Measurements from ENCODE around the gene HCRT. TPM values are rescaled to one million over a fixed set of nuclear protein-coding genes. Genes with fewer than 3 reads are reported as not detected.

Gene HCRT
- total and polyA plus RNA-seq, 2 of the 8 experiments (the other 6 are each of a cell fraction or from before 2014, with no cell fraction given), result not detected

GRCh38 chr17:42136654-42137051 lies 48.6 kb downstream of the HCRT start:
- WGBS, 2 experiments (ENCODE audit: extremely low coverage in 1 of 2, insufficient coverage in 1 of 2, insufficient read length in 1 of 2, insufficient replicate concordance in 2 of 2, low coverage in 1 of 2, low lambda C conversion rate in 2 of 2, missing lambda C conversion rate in 1 of 2), result 85% methylated on average over 3 of the region's 3 CpGs; no CpG with 5 or more reads in 1 of the 2 experiments
- CTCF ChIA-PET (ENCODE audit: partially characterized antibody), result interaction anchor here (0.6 to 11.7 kb wide), 14 partner anchors 10 to 155 kb away, joined by 3 to 97 read pairs (median 3); partner anchors contain the start of genes HSPB9, KAT2A and NKIRAS2
- Histone ChIP-seq H3K27ac (ENCODE audit: low read depth, low read length) (no peak overlapping the region), H3K56ac (replicated peaks; ENCODE audit: insufficient read length, low read depth, low read length) (no peak overlapping the region), H3K4me2 (ENCODE audit: insufficient read depth in 1 of 2, low read depth in 2 of 2, low read length in 2 of 2) (no peak overlapping the region), H2BK5ac (ENCODE audit: low read depth, low read length) (no peak overlapping the region), H3K4me3 (ENCODE audit: extremely low read depth in 1 of 4, insufficient read depth in 2 of 4, low read depth in 3 of 4, low read length in 4 of 4) (no peak overlapping the region), H3K79me2 (ENCODE audit: control insufficient read depth in 1 of 2, insufficient read depth in 2 of 2, low read length in 2 of 2) (peaks cover 0 to 59% of the 10 kb centered on the region in 2 experiments; a peak in 2 of 4 replicates), H3K9ac (replicated peaks in 1 of 4; ENCODE audit: extremely low read depth in 1 of 4, low read depth in 3 of 4, low read length in 3 of 4) (no peak overlapping the region), H4K8ac (ENCODE audit: extremely low read depth, insufficient read depth, low read length) (no peak overlapping the region), H2BK15ac (ENCODE audit: low read length) (no peak overlapping the region), H2BK12ac (ENCODE audit: low read depth, low read length) (no peak overlapping the region), H4K91ac (replicated peaks; ENCODE audit: insufficient read length, low read length) (no peak overlapping the region), H3K27me3 (replicated peaks in 1 of 4; ENCODE audit: control insufficient read depth in 3 of 4, extremely low read depth in 1 of 4, insufficient read depth in 3 of 4, low read length in 3 of 4) (no peaks in the 10 kb centered on the region), H3K79me1 (ENCODE audit: low read depth, low read length) (peaks cover 18% of the 10 kb centered on the region), H3K18ac (ENCODE audit: extremely low read depth, low read length) (no peak overlapping the region), H3K4me1 (replicated peaks in 1 of 4; ENCODE audit: control insufficient read depth in 3 of 4, insufficient read depth in 4 of 4, low read length in 3 of 4) (peaks cover 0 to 6% (median 0%) of the 10 kb centered on the region in 4 experiments; a peak in 3 of 7 replicates), H4K5ac (ENCODE audit: insufficient read length, low read depth, low read length) (no peak overlapping the region), H4K20me1 (replicated peaks in 1 of 2; ENCODE audit: control insufficient read depth in 1 of 2, insufficient read depth in 2 of 2, low read length in 2 of 2) (peaks cover 6 to 13% of the 10 kb centered on the region in 2 experiments), H3K14ac (ENCODE audit: insufficient read length) (no peak overlapping the region), H2BK20ac (ENCODE audit: low read length) (no peak overlapping the region), H3K23me2 (ENCODE audit: low read depth, low read length) (no peaks in the 10 kb centered on the region), H2BK120ac (replicated peaks; ENCODE audit: low read depth, low read length) (no peak overlapping the region), H2AFZ (ENCODE audit: low read length) (no peak overlapping the region), H3K4ac (replicated peaks; ENCODE audit: insufficient read length, low read depth, low read length) (no peak overlapping the region), H3K9me3 (ENCODE audit: insufficient read depth in 2 of 2, low read depth in 1 of 2, low read length in 1 of 2) (no peaks in the 10 kb centered on the region), H3K36me3 (ENCODE audit: control insufficient read depth in 2 of 4, insufficient read depth in 4 of 4, low read length in 3 of 4) (peaks cover 0 to 9% (median 2%) of the 10 kb centered on the region in 4 experiments; a peak in 2 of 8 replicates), H3K23ac (ENCODE audit: insufficient read length) (no peak overlapping the region), H2AK5ac (ENCODE audit: low read depth, low read length) (no peak overlapping the region)
- POLR2A ChIA-PET (ENCODE audit: partially characterized antibody), result interaction anchor here (0.6 to 1.8 kb wide), 5 partner anchors 10 to 280 kb away, joined by 3 to 7 read pairs (median 3); partner anchors contain the start of gene KAT2A
- FAIRE-seq (no peak), DNase-seq (ENCODE audit: low read depth in 1 of 2, low spot score in 2 of 2) (no peak)
- TF ChIP-seq JUND (IDR thresholded peaks at IDR 0.05; ENCODE audit: low read length), result no peak

All from H1 (cell line).